GM12891 (cell line): ENCODE data around the gene ALPI.
"Not testable (repeated sequence)": the region's sequence is repeated elsewhere in the genome, so short reads cannot be mapped to it uniquely, and the experiment has no call there.

Source experiments
- POLR2AphosphoS5 ChIP-seq: IDR thresholded peaks from 2 replicates; pipeline ENCODE4 v1.6.1; 2011; ENCODE audit warnings: low read depth, low read length, control low read depth
- TAF1 ChIP-seq: IDR thresholded peaks from 2 replicates; pipeline ENCODE4 v1.6.1; 2011; ENCODE audit warnings: low read depth, low read length, control low read depth

GRCh38 chr2:232443669-232444408, 12.1 kb upstream of the ALPI start:
- TF ChIP-seq TAF1, POLR2AphosphoS5: not testable (repeated sequence)
